ENCODE data around the gene RPS18. TPM values are rescaled to one million over a fixed set of nuclear protein-coding genes. Genes with fewer than 3 reads are reported as not detected.

RPS18 gene
- polyA plus RNA-seq, 1 of the 3 experiments (the other 2 are of a cell fraction), result 12,112 TPM

- no peaks in the 10 kb centered on the region for H3K27me3 ChIP-seq (ENCODE audit: insufficient read depth)
- no peak overlapping the region for H3K4me2 ChIP-seq
These were observed 44.1 kb downstream of the RPS18 start for GRCh38 chr6:33315793-33316602.

GRCh38 chr6:33316603-33317418, 44.9 kb downstream of the RPS18 start:
- H3K27me3 ChIP-seq (ENCODE audit: insufficient read depth), result no peaks in the 10 kb centered on the region
- no peak overlapping the region for H3K9ac ChIP-seq
- peaks cover 8% of the 10 kb centered on the region; the same call in 1 of the 2 replicates for H4K20me1 ChIP-seq (ENCODE audit: insufficient read depth)
- CTCF ChIA-PET, result interaction anchor here (1.0 to 4.5 kb wide), 6 partner anchors 17 to 109 kb away, joined by 3 to 16 read pairs (median 4); partner anchors contain the start of genes RPS18 and VPS52
- H3K9me3 ChIP-seq, result no peaks in the 10 kb centered on the region
- H2AFZ ChIP-seq (ENCODE audit: low read depth), result no peak overlapping the region
- H3K79me2 ChIP-seq (ENCODE audit: insufficient read depth), result peaks cover 65% of the 10 kb centered on the region
- POLR2A ChIA-PET, result interaction anchor here (1.5 to 1.9 kb wide), 3 partner anchors 17 to 345 kb away, joined by 6 to 11 read pairs (median 10); partner anchors contain the start of genes RPS18 and VPS52
- H3K4me2 ChIP-seq, result peak overlapping the region; percentile 74
- H3K27ac ChIP-seq (ENCODE audit: low read depth in 2 of 2, low read length in 1 of 2), result peak overlapping the region; percentile 40 to 56; a peak in 2 of 4 replicates
- 73% methylated on average over 19 of the region's 19 CpGs for WGBS (ENCODE audit: low lambda C conversion rate)
- DNase-seq, result peak; percentile 40
- peaks cover 29 to 59% of the 10 kb centered on the region in 2 experiments; a peak in 3 of 4 replicates for H3K4me1 ChIP-seq (ENCODE audit: control insufficient read depth in 1 of 2, insufficient read depth in 2 of 2, low read depth in 1 of 2, low read length in 1 of 2)
- H3K9me2 ChIP-seq, result no peaks in the 10 kb centered on the region
- peaks cover 43% of the 10 kb centered on the region for H3F3A ChIP-seq (replicated peaks; ENCODE audit: insufficient read depth)
- H3K4me3 ChIP-seq (ENCODE audit: low read depth in 2 of 2, low read length in 1 of 2), result peak overlapping the region; percentile 50 to 56
- peaks cover 19 to 27% of the 10 kb centered on the region in 2 experiments for H3K36me3 ChIP-seq (replicated peaks in 1 of 2; ENCODE audit: control insufficient read depth in 1 of 2, insufficient read depth in 2 of 2, low read length in 1 of 2)
- TF ChIP-seq ELF1 (IDR thresholded peaks at IDR 0.05), result no peak
- TF ChIP-seq NRF1 (IDR thresholded peaks at IDR 0.05; ENCODE audit: low read depth, low read length), result no peak
- no peak for TF ChIP-seq GABPA (IDR thresholded peaks at IDR 0.05; ENCODE audit: low read depth)
- TF ChIP-seq TCF12 (IDR thresholded peaks at IDR 0.05), result no peak
- no peak for TF ChIP-seq FOSL2 (IDR thresholded peaks at IDR 0.05; ENCODE audit: borderline replicate concordance, low read depth)
- TF ChIP-seq EP300 (IDR thresholded peaks at IDR 0.05; ENCODE audit: borderline replicate concordance in 1 of 2, low read depth in 1 of 2, low read length in 1 of 2), result no peak
- no peak for TF ChIP-seq IRF3 (IDR thresholded peaks at IDR 0.05; ENCODE audit: low read depth, low read length)
- no peak for TF ChIP-seq SMC3 (IDR thresholded peaks at IDR 0.05; ENCODE audit: low read depth, low read length)
- no peak for TF ChIP-seq NFIC (IDR thresholded peaks at IDR 0.05; ENCODE audit: borderline replicate concordance)
- TF ChIP-seq YY1 (IDR thresholded peaks at IDR 0.05; ENCODE audit: low read depth), result no peak
- TF ChIP-seq CTCF (IDR thresholded peaks at IDR 0.05), result no peak

More at GRCh38 chr6:33315793-33316602, 44.1 kb downstream of the RPS18 start:
- H3K9me3 ChIP-seq, result no peaks in the 10 kb centered on the region
- peaks cover 36% of the 10 kb centered on the region for H3F3A ChIP-seq (replicated peaks; ENCODE audit: insufficient read depth)
- TF ChIP-seq REST (IDR thresholded peaks at IDR 0.05; ENCODE audit: low read depth, low read length) (0 out of 2 replicates have a peak, but pooled peaks have one; percentile 41), EZH2phosphoT487 (IDR thresholded peaks at IDR 0.05; ENCODE audit: borderline replicate concordance, low read depth) (no peak)
- peaks cover 8% of the 10 kb centered on the region; the same call in 1 of the 2 replicates for H4K20me1 ChIP-seq (ENCODE audit: insufficient read depth)
- DNase-seq, result peak; percentile 4
- H3K36me3 ChIP-seq (replicated peaks in 1 of 2; ENCODE audit: control insufficient read depth in 1 of 2, insufficient read depth in 2 of 2, low read length in 1 of 2), result peaks cover 24 to 26% of the 10 kb centered on the region in 2 experiments
- H3K79me2 ChIP-seq (ENCODE audit: insufficient read depth), result peaks cover 65% of the 10 kb centered on the region
- H2AFZ ChIP-seq (ENCODE audit: low read depth), result no peak overlapping the region
- 97% methylated on average over 15 of the region's 17 CpGs for WGBS (ENCODE audit: low lambda C conversion rate)
- peaks cover 23 to 51% of the 10 kb centered on the region in 2 experiments; a peak in 3 of 4 replicates for H3K4me1 ChIP-seq (ENCODE audit: control insufficient read depth in 1 of 2, insufficient read depth in 2 of 2, low read depth in 1 of 2, low read length in 1 of 2)
- no peak overlapping the region for H3K4me3 ChIP-seq (ENCODE audit: low read depth in 2 of 2, low read length in 1 of 2)
- POLR2A ChIA-PET, result interaction anchor here (1.1 kb wide), 1 partner anchor 44 kb away, joined by 3 read pairs; the partner anchor contains the start of gene RPS18
- CTCF ChIA-PET, result interaction anchor here (0.8 to 2.9 kb wide), 2 partner anchors 17 kb away, joined by 3 to 11 read pairs; no protein-coding TSS in a partner anchor
- H3K9ac ChIP-seq, result no peak overlapping the region
- H3K27ac ChIP-seq (ENCODE audit: low read depth in 2 of 2, low read length in 1 of 2), result no peak overlapping the region; a peak in 1 of 4 replicates
- H3K9me2 ChIP-seq, result no peaks in the 10 kb centered on the region
